Effector CD4-positive, alpha-beta T cell (primary cell): ENCODE results near the gene PHF12.

Source experiments
- DNase-seq: peaks from one replicate; pipeline ENCODE4 v3.0.0-alpha.2; 2020

Gene PHF12

GRCh38 chr17:28975031-28975430 lies 23.7 kb upstream of the PHF12 start:
- DNase-seq, result no peak

- DNase-seq, result no peak
Measured at GRCh38 chr17:28974451-28974850, 23.1 kb upstream of the PHF12 start.

GRCh38 chr17:28973425-28973824 lies 22.1 kb upstream of the PHF12 start:
- DNase-seq, result no peak

- no peak for DNase-seq
Measured at GRCh38 chr17:28972437-28972836, 21.1 kb upstream of the PHF12 start.

GRCh38 chr17:28970879-28971278 lies 19.6 kb upstream of the PHF12 start:
- DNase-seq, result no peak

GRCh38 chr17:28969706-28970393 lies 18.5 kb upstream of the PHF12 start:
- no peak for DNase-seq

- no peak for DNase-seq
Measured at GRCh38 chr17:28968914-28969295, 17.6 kb upstream of the PHF12 start.

- DNase-seq, result no peak
Measured at GRCh38 chr17:28968231-28968913, 17.1 kb upstream of the PHF12 start.

- DNase-seq, result no peak
Measured at GRCh38 chr17:28967221-28968135, 16.2 kb upstream of the PHF12 start.

- DNase-seq, result no peak
Measured at GRCh38 chr17:28963841-28964240, 12.5 kb upstream of the PHF12 start.

GRCh38 chr17:28963055-28963611 lies 11.8 kb upstream of the PHF12 start:
- DNase-seq, result no peak

GRCh38 chr17:28961391-28961790 lies 10.1 kb upstream of the PHF12 start:
- DNase-seq, result no peak

GRCh38 chr17:28960256-28961061 lies 9.1 kb upstream of the PHF12 start:
- DNase-seq, result no peak

GRCh38 chr17:28959471-28959871 lies 8.2 kb upstream of the PHF12 start:
- no peak for DNase-seq

- DNase-seq, result no peak
Measured at GRCh38 chr17:28958820-28959455, 7.6 kb upstream of the PHF12 start.

GRCh38 chr17:28957992-28958355 lies 6.7 kb upstream of the PHF12 start:
- DNase-seq, result no peak

GRCh38 chr17:28957277-28957991 lies 6.1 kb upstream of the PHF12 start:
- no peak for DNase-seq

- DNase-seq, result no peak
Measured at GRCh38 chr17:28956861-28957260, 5.5 kb upstream of the PHF12 start.

- no peak for DNase-seq
Measured at GRCh38 chr17:28956112-28956511, 4.8 kb upstream of the PHF12 start.

GRCh38 chr17:28955408-28955807 lies 4.1 kb upstream of the PHF12 start:
- no peak for DNase-seq

GRCh38 chr17:28954886-28955285 lies 3.6 kb upstream of the PHF12 start:
- no peak for DNase-seq
